Measurements from ENCODE around the gene TTC39C. TPM values are rescaled to one million over a fixed set of nuclear protein-coding genes. Genes with fewer than 3 reads are reported as not detected.

TTC39C gene
- total and polyA plus RNA-seq, 2 donors (not counting 1 experiment from before 2014, with no cell fraction given): 15.8 to 32.0 TPM

- Histone ChIP-seq H3K27me3 (ENCODE audit: control insufficient read depth, insufficient read depth, low read length) (no peaks in the 10 kb centered on the region), H4K20me1 (ENCODE audit: control insufficient read depth, extremely low read depth, insufficient read depth, low read length) (no peaks in the 10 kb centered on the region), H3K9me3 (ENCODE audit: control insufficient read depth, insufficient read depth, low read depth, low read length) (no peaks in the 10 kb centered on the region), H3K27ac (ENCODE audit: insufficient read depth, low read length) (no peak overlapping the region), H3K4me3 (replicated peaks in 1 of 4; ENCODE audit: control extremely low read depth in 1 of 4, insufficient read depth in 1 of 4, low read depth in 3 of 4, low read length in 4 of 4) (no peak overlapping the region), H3K36me3 (ENCODE audit: control insufficient read depth, insufficient read depth, low read length) (no peaks in the 10 kb centered on the region), H3K4me2 (ENCODE audit: extremely low read depth, insufficient read depth, low read length) (no peak overlapping the region), H2AFZ (ENCODE audit: low read length) (no peak overlapping the region), H3K79me2 (ENCODE audit: control insufficient read depth, insufficient read depth, low read length) (no peaks in the 10 kb centered on the region), H3K9ac (ENCODE audit: insufficient read depth, low read length) (no peak overlapping the region), H3K4me1 (ENCODE audit: control insufficient read depth, extremely low read depth, insufficient read depth, low read length) (no peaks in the 10 kb centered on the region)
- DNase-seq (ENCODE audit: low read depth in 2 of 2): peak in 1 of 2 donors; percentile 33
- TF ChIP-seq, protein P1, sequence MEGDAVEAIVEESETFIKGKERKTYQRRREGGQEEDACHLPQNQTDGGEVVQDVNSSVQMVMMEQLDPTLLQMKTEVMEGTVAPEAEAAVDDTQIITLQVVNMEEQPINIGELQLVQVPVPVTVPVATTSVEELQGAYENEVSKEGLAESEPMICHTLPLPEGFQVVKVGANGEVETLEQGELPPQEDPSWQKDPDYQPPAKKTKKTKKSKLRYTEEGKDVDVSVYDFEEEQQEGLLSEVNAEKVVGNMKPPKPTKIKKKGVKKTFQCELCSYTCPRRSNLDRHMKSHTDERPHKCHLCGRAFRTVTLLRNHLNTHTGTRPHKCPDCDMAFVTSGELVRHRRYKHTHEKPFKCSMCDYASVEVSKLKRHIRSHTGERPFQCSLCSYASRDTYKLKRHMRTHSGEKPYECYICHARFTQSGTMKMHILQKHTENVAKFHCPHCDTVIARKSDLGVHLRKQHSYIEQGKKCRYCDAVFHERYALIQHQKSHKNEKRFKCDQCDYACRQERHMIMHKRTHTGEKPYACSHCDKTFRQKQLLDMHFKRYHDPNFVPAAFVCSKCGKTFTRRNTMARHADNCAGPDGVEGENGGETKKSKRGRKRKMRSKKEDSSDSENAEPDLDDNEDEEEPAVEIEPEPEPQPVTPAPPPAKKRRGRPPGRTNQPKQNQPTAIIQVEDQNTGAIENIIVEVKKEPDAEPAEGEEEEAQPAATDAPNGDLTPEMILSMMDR (conservative IDR thresholded peaks at IDR 0.05 in 1 of 2, IDR thresholded peaks at IDR 0.05 in 1 of 2; ENCODE audit: low read depth in 1 of 2, low read length in 2 of 2): no peak
- no peak for TF ChIP-seq EZH2 (IDR thresholded peaks at IDR 0.05; ENCODE audit: low read length, missing control alignments)
These were observed 15.7 kb upstream of the TTC39C start for GRCh38 chr18:23998820-23999219.

- Histone ChIP-seq H3K4me3 (replicated peaks in 1 of 4; ENCODE audit: control extremely low read depth in 1 of 4, insufficient read depth in 1 of 4, low read depth in 3 of 4, low read length in 4 of 4) (no peak overlapping the region), H4K20me1 (ENCODE audit: control insufficient read depth, extremely low read depth, insufficient read depth, low read length) (no peaks in the 10 kb centered on the region), H3K4me2 (ENCODE audit: extremely low read depth, insufficient read depth, low read length) (no peak overlapping the region), H3K27me3 (ENCODE audit: control insufficient read depth, insufficient read depth, low read length) (no peaks in the 10 kb centered on the region), H3K9me3 (ENCODE audit: control insufficient read depth, insufficient read depth, low read depth, low read length) (no peaks in the 10 kb centered on the region), H2AFZ (ENCODE audit: low read length) (no peak overlapping the region), H3K4me1 (ENCODE audit: control insufficient read depth, extremely low read depth, insufficient read depth, low read length) (no peaks in the 10 kb centered on the region), H3K79me2 (ENCODE audit: control insufficient read depth, insufficient read depth, low read length) (no peaks in the 10 kb centered on the region), H3K27ac (ENCODE audit: insufficient read depth, low read length) (no peak overlapping the region), H3K9ac (ENCODE audit: insufficient read depth, low read length) (no peak overlapping the region), H3K36me3 (ENCODE audit: control insufficient read depth, insufficient read depth, low read length) (no peaks in the 10 kb centered on the region)
- no peak for DNase-seq (ENCODE audit: low read depth in 2 of 2)
- TF ChIP-seq, protein P1 (conservative IDR thresholded peaks at IDR 0.05 in 1 of 2, IDR thresholded peaks at IDR 0.05 in 1 of 2; ENCODE audit: low read depth in 1 of 2, low read length in 2 of 2): no peak
- no peak for TF ChIP-seq EZH2 (IDR thresholded peaks at IDR 0.05; ENCODE audit: low read length, missing control alignments)
These were observed 13.7 kb upstream of the TTC39C start for GRCh38 chr18:24000613-24001490.

GRCh38 chr18:24002479-24002878 lies 12.1 kb upstream of the TTC39C start:
- H3K27ac ChIP-seq (ENCODE audit: insufficient read depth, low read length): no peak overlapping the region
- H3K79me2 ChIP-seq (ENCODE audit: control insufficient read depth, insufficient read depth, low read length): no peaks in the 10 kb centered on the region
- TF ChIP-seq, protein P1 (conservative IDR thresholded peaks at IDR 0.05 in 1 of 2, IDR thresholded peaks at IDR 0.05 in 1 of 2; ENCODE audit: low read depth in 1 of 2, low read length in 2 of 2): no peak
- TF ChIP-seq EZH2 (IDR thresholded peaks at IDR 0.05; ENCODE audit: low read length, missing control alignments): no peak
- DNase-seq (ENCODE audit: low read depth in 2 of 2): no peak
- H4K20me1 ChIP-seq (ENCODE audit: control insufficient read depth, extremely low read depth, insufficient read depth, low read length): no peaks in the 10 kb centered on the region
- no peaks in the 10 kb centered on the region for H3K9me3 ChIP-seq (ENCODE audit: control insufficient read depth, insufficient read depth, low read depth, low read length)
- no peak overlapping the region for H3K4me3 ChIP-seq (replicated peaks in 1 of 4; ENCODE audit: control extremely low read depth in 1 of 4, insufficient read depth in 1 of 4, low read depth in 3 of 4, low read length in 4 of 4)
- H2AFZ ChIP-seq (ENCODE audit: low read length): no peak overlapping the region
- no peak overlapping the region for H3K4me2 ChIP-seq (ENCODE audit: extremely low read depth, insufficient read depth, low read length)
- H3K9ac ChIP-seq (ENCODE audit: insufficient read depth, low read length): no peak overlapping the region
- no peaks in the 10 kb centered on the region for H3K36me3 ChIP-seq (ENCODE audit: control insufficient read depth, insufficient read depth, low read length)
- no peaks in the 10 kb centered on the region for H3K27me3 ChIP-seq (ENCODE audit: control insufficient read depth, insufficient read depth, low read length)
- no peaks in the 10 kb centered on the region for H3K4me1 ChIP-seq (ENCODE audit: control insufficient read depth, extremely low read depth, insufficient read depth, low read length)
